ENCODE results near the gene KLK8.

The KLK8 gene

GRCh38 chr19:51027126-51027806, 25.9 kb upstream of the KLK8 start:
- peaks cover 57% of the 10 kb centered on the region for H3K27me3 ChIP-seq
- no peaks in the 10 kb centered on the region for H3K36me3 ChIP-seq
- DNase-seq, result no peak
- H3K4me3 ChIP-seq (ENCODE audit: low read depth, low read length), result no peak overlapping the region
- no peak for TF ChIP-seq CTCF (IDR thresholded peaks at IDR 0.05; ENCODE audit: low read depth, low read length)
- no peaks in the 10 kb centered on the region; the same call in 1 of the 2 replicates for H3K9me3 ChIP-seq
- no peaks in the 10 kb centered on the region for H3K4me1 ChIP-seq

GRCh38 chr19:51026554-51026831, 25.1 kb upstream of the KLK8 start, which contains the start of gene KLK11:
Gene KLK11 (minus strand): TSS chr19:51026616. CDS start chr19:51025631, 985 bp downstream.
- Histone ChIP-seq H3K27me3 (peaks cover 62% of the 10 kb centered on the region), H3K36me3 (no peaks in the 10 kb centered on the region), H3K9me3 (no peaks in the 10 kb centered on the region; the same call in 1 of the 2 replicates), H3K4me3 (ENCODE audit: low read depth, low read length) (no peak within 1 kb of the TSS), H3K4me1 (no peaks in the 10 kb centered on the region)
- DNase-seq, result no peak
- no peak for TF ChIP-seq CTCF (IDR thresholded peaks at IDR 0.05; ENCODE audit: low read depth, low read length)

GRCh38 chr19:51025809-51026553, 24.6 kb upstream of the KLK8 start:
- H3K36me3 ChIP-seq, result no peaks in the 10 kb centered on the region
- DNase-seq, result no peak
- H3K27me3 ChIP-seq, result peaks cover 66% of the 10 kb centered on the region
- no peak for TF ChIP-seq CTCF (IDR thresholded peaks at IDR 0.05; ENCODE audit: low read depth, low read length)
- no peaks in the 10 kb centered on the region; the same call in 1 of the 2 replicates for H3K9me3 ChIP-seq
- no peaks in the 10 kb centered on the region for H3K4me1 ChIP-seq
- no peak overlapping the region for H3K4me3 ChIP-seq (ENCODE audit: low read depth, low read length)

GRCh38 chr19:51025401-51025800, 24.0 kb upstream of the KLK8 start:
- Histone ChIP-seq H3K4me3 (ENCODE audit: low read depth, low read length) (no peak overlapping the region), H3K4me1 (no peaks in the 10 kb centered on the region), H3K9me3 (no peaks in the 10 kb centered on the region; the same call in 1 of the 2 replicates), H3K27me3 (peaks cover 68% of the 10 kb centered on the region), H3K36me3 (no peaks in the 10 kb centered on the region)
- TF ChIP-seq CTCF (IDR thresholded peaks at IDR 0.05; ENCODE audit: low read depth, low read length), result no peak
- no peak for DNase-seq

- Histone ChIP-seq H3K4me3 (ENCODE audit: low read depth, low read length) (no peak overlapping the region), H3K27me3 (peaks cover 73% of the 10 kb centered on the region), H3K36me3 (no peaks in the 10 kb centered on the region), H3K4me1 (no peaks in the 10 kb centered on the region), H3K9me3 (no peaks in the 10 kb centered on the region; the same call in 1 of the 2 replicates)
- TF ChIP-seq CTCF (IDR thresholded peaks at IDR 0.05; ENCODE audit: low read depth, low read length), result no peak
- no peak for DNase-seq
Measured at GRCh38 chr19:51024924-51025323, 23.5 kb upstream of the KLK8 start.

GRCh38 chr19:51023946-51024345, 22.5 kb upstream of the KLK8 start:
- H3K4me3 ChIP-seq (ENCODE audit: low read depth, low read length), result no peak overlapping the region
- H3K4me1 ChIP-seq, result no peaks in the 10 kb centered on the region
- no peaks in the 10 kb centered on the region for H3K9me3 ChIP-seq
- peaks cover 80% of the 10 kb centered on the region for H3K27me3 ChIP-seq
- no peak for DNase-seq
- no peaks in the 10 kb centered on the region for H3K36me3 ChIP-seq
- no peak for TF ChIP-seq CTCF (IDR thresholded peaks at IDR 0.05; ENCODE audit: low read depth, low read length)

Measured in BE2C (cell line).